B cell (primary cell): Measurements from ENCODE around the gene BHLHA15. TPM values are rescaled to one million over a fixed set of nuclear protein-coding genes. Genes with fewer than 3 reads are reported as not detected.

Experiments used
- ATAC-seq: fragments of 200-7000 bp; cut with Tn5 transposase; one replicate; pipeline ENCODE4 v1.10.0; 2021; ENCODE audit warnings: low read depth, mild to moderate bottlenecking, moderate number of reproducible peaks, moderate library complexity
- CTCF ChIA-PET: fragments of 350-600 bp; sonication (Branson Sonifier 250); formaldehyde crosslinking; loops from one replicate; lab custom pipeline; 2021; ENCODE audit warnings: antibody characterized with exemption, inconsistent platforms; lab: Charles Lee
- POLR2A ChIA-PET: fragments of 350-600 bp; sonication (Branson Sonifier 250); formaldehyde crosslinking; loops from one replicate; lab custom pipeline; 2021; ENCODE audit warnings: antibody characterized with exemption; lab: Charles Lee
- DNase-seq: peaks from one replicate; pipeline ENCODE4 v3.0.0; 2013
- H2AFZ ChIP-seq: 2 replicates; pipeline ENCODE4 v1.6.1; 2012; ENCODE audit warnings: mild to moderate bottlenecking, low read depth, low read length; ENCODE audit not compliant: insufficient read depth, poor library complexity, severe bottlenecking
- H3K27ac ChIP-seq, 2 donors: 1 replicate in 1 of 2; 2 replicates in 1 of 2; pipeline ENCODE4 v1.5.1; 2012 to 2013; ENCODE audit warnings: low read length in 2 of 2, mild to moderate bottlenecking in 2 of 2, moderate library complexity in 1 of 2
- H3K27me3 ChIP-seq, 4 experiments: fragments of 200-600 bp in 1 of 4; sonication (generic) in 1 of 4; replicated peaks in 1 of 4; 1 replicate in 2 of 4; 2 replicates in 2 of 4; pipeline versions ENCODE4 v1.6.1 to v1.7.0; 2013 to 2016; ENCODE audit warnings: low read length in 3 of 4, mild to moderate bottlenecking in 2 of 4, mixed read lengths in 1 of 4, moderate library complexity in 1 of 4; ENCODE audit not compliant: insufficient read depth in 4 of 4, control insufficient read depth in 3 of 4; ENCODE audit errors: control extremely low read depth in 1 of 4
- H3K36me3 ChIP-seq, 2 experiments: replicated peaks in 1 of 2; 1 replicate in 1 of 2; 2 replicates in 1 of 2; pipeline versions ENCODE4 v1.6.1 to v1.7.1; 2013; ENCODE audit warnings: low read length in 1 of 2; ENCODE audit not compliant: insufficient read depth in 2 of 2, control insufficient read depth in 1 of 2; ENCODE audit errors: control extremely low read depth in 1 of 2, extremely low read depth in 1 of 2
- H3K4me1 ChIP-seq, 2 donors: fragments of 200-600 bp in 1 of 2; sonication (generic) in 1 of 2; 1 replicate in 1 of 2; 2 replicates in 1 of 2; pipeline versions ENCODE4 v1.5.1 to v1.6.1; 2013 to 2017; ENCODE audit warnings: low read length in 2 of 2; ENCODE audit not compliant: control insufficient read depth in 2 of 2, insufficient read depth in 2 of 2
- H3K4me2 ChIP-seq: replicated peaks from 2 replicates; pipeline ENCODE3; 2012; ENCODE audit warnings: mild to moderate bottlenecking, low read depth, low read length; ENCODE audit not compliant: poor library complexity, severe bottlenecking
- H3K4me3 ChIP-seq, 5 experiments: fragments of 200-600 bp in 1 of 5; sonication (generic) in 1 of 5; 1 replicate in 3 of 5; 2 replicates in 2 of 5; pipeline versions ENCODE4 v1.5.1 to v1.7.0; 2011 to 2016; ENCODE audit warnings: low read length in 4 of 5, mild to moderate bottlenecking in 4 of 5, low read depth in 2 of 5, control low read depth in 1 of 5, moderate library complexity in 1 of 5; ENCODE audit not compliant: insufficient read depth in 1 of 5; ENCODE audit errors: control extremely low read depth in 1 of 5, extremely low read depth in 1 of 5
- H3K79me2 ChIP-seq: fragments of 200-600 bp; sonication (generic); one replicate; pipeline ENCODE4 v1.6.0; 2016; ENCODE audit warnings: low read length; ENCODE audit not compliant: control insufficient read depth, insufficient read depth
- H3K9ac ChIP-seq: fragments of 200-600 bp; sonication (generic); 2 replicates; pipeline ENCODE4 v1.6.1; 2017; ENCODE audit warnings: mild to moderate bottlenecking, low read length, moderate library complexity
- H3K9me3 ChIP-seq, 3 donors: one replicate each; pipeline versions ENCODE4 v1.6.1 to v1.7.1; 2013; ENCODE audit warnings: low read length in 2 of 3; ENCODE audit not compliant: control insufficient read depth in 2 of 3, insufficient read depth in 1 of 3; ENCODE audit errors: control extremely low read depth in 1 of 3
- H4K20me1 ChIP-seq: 2 replicates; pipeline ENCODE4 v1.6.0; 2012; ENCODE audit warnings: mild to moderate bottlenecking, low read length; ENCODE audit not compliant: insufficient read depth, control insufficient read depth, poor library complexity, severe bottlenecking
- H3K27ac Mint-ChIP-seq: one replicate; pipeline ENCODE4 v1.8.0; 2021; ENCODE audit warnings: mixed read lengths
- H3K27me3 Mint-ChIP-seq: one replicate; pipeline ENCODE4 v1.8.0; 2021; ENCODE audit warnings: mixed read lengths
- H3K4me1 Mint-ChIP-seq: one replicate; pipeline ENCODE4 v1.8.0; 2021; ENCODE audit warnings: mixed read lengths
- H3K4me3 Mint-ChIP-seq: one replicate; pipeline ENCODE4 v1.8.0; 2021; ENCODE audit warnings: mixed read lengths
- H3K9me3 Mint-ChIP-seq: one replicate; pipeline ENCODE4 v1.8.0; 2022; ENCODE audit warnings: mixed read lengths; ENCODE audit not compliant: insufficient read depth
- EZH2 ChIP-seq: IDR thresholded peaks from 2 replicates; pipeline ENCODE4 v1.6.1; 2012; ENCODE audit warnings: borderline replicate concordance, low read depth, mild to moderate bottlenecking, moderate library complexity, low read length; ENCODE audit not compliant: insufficient read depth, poor library complexity, severe bottlenecking
- WGBS: methylation state at CpG from one replicate; pipeline ENCODE4 v1.1.5; 2013; ENCODE audit warnings: missing lambda C conversion rate; ENCODE audit not compliant: insufficient coverage; 5-methylcytosine and 5-hydroxymethylcytosine counted together
- intact Hi-C: fragments of 100-400 bp; cut with micrococcal nuclease; formaldehyde crosslinking; loops from one replicate; pipeline ENCODE4 v1.10.0; 2022
- polyA plus RNA-seq: library from polyadenylated mRNA; depleted of rRNA; stranded (reverse); fragments of >200 nt; gene quantifications from 2 replicates; pipeline ENCODE4 v1.2.3, GENCODE V29; 2012
- total RNA-seq, 2 donors: library from RNA; stranded (reverse); fragments of 120-200 nt in 1 of 2; gene quantifications; 1 replicate in 1 of 2; 2 replicates in 1 of 2; pipeline versions ENCODE4 v1.2.3 to v1.2.4, GENCODE V29; 2013 to 2022
- TF ChIP-seq, protein P1 (sequence below): fragments of 200-600 bp; IDR thresholded peaks from one replicate; pipeline ENCODE4 v1.8.0; 2022; ENCODE audit warnings: antibody characterized with exemption, mild to moderate bottlenecking

Gene BHLHA15
- total and polyA plus RNA-seq, 2 donors (not counting 1 experiment from before 2014, with no cell fraction given) = 0.74 to 2.2 TPM

DNA sequence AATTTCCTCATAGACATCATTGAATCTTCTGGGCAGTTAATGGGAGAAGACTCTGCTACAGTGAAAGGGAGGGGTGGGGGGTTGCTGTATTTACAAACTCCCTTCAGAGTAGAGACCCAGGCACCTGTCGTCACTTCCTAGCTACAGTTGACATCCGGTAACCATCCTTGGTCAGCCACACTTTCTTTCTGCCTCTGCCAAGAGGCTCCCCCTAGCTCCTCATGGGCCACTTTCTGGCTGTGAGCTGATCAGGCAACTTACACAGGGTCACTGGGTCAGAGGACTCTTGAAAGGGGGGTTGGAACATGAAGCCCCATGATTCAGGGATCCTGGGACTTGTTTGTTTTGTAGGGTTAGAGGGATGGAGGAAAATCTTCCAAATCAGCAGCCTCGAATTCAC is 39.5 kb downstream of the BHLHA15 start:
- POLR2A ChIA-PET = interaction anchor here (0.6 kb wide), 1 partner anchor 145 kb away, joined by 5 read pairs; no protein-coding TSS in a partner anchor
- Mint-ChIP-seq H3K27me3 (no peaks in the 10 kb centered on the region), H3K4me1 (peaks cover 34% of the 10 kb centered on the region), H3K4me3 (peak overlapping the region; percentile 98), H3K27ac (peak overlapping the region; percentile 90), H3K9me3 (no peaks in the 10 kb centered on the region)
- peaks cover 0 to 24% of the 10 kb centered on the region in 2 experiments for H3K36me3 ChIP-seq
- ATAC-seq = no peak
- intact Hi-C loops = loop anchor here (1.0 to 10.0 kb wide), 6 partner anchors 9 to 1136 kb away; partner anchors contain the start of genes SDHAF3 and TRRAP
- peak overlapping the region; percentile 68 to 71 for H3K27ac ChIP-seq
- TF ChIP-seq, protein P1, sequence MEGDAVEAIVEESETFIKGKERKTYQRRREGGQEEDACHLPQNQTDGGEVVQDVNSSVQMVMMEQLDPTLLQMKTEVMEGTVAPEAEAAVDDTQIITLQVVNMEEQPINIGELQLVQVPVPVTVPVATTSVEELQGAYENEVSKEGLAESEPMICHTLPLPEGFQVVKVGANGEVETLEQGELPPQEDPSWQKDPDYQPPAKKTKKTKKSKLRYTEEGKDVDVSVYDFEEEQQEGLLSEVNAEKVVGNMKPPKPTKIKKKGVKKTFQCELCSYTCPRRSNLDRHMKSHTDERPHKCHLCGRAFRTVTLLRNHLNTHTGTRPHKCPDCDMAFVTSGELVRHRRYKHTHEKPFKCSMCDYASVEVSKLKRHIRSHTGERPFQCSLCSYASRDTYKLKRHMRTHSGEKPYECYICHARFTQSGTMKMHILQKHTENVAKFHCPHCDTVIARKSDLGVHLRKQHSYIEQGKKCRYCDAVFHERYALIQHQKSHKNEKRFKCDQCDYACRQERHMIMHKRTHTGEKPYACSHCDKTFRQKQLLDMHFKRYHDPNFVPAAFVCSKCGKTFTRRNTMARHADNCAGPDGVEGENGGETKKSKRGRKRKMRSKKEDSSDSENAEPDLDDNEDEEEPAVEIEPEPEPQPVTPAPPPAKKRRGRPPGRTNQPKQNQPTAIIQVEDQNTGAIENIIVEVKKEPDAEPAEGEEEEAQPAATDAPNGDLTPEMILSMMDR = no peak
- TF ChIP-seq EZH2 = no peak
- H4K20me1 ChIP-seq = peaks cover 28% of the 10 kb centered on the region
- CTCF ChIA-PET = interaction anchor here (0.7 to 4.6 kb wide), 4 partner anchors 51 to 180 kb away, joined by 3 to 17 read pairs (median 4); no protein-coding TSS in a partner anchor
- H3K4me1 ChIP-seq = peaks cover 22 to 40% of the 10 kb centered on the region in 2 donors
- WGBS = 64% methylated on average over 2 of the region's 3 CpGs
- DNase-seq = peak; percentile 45
- peak overlapping the region; percentile 82 for H3K9ac ChIP-seq
- peak overlapping the region; percentile 93 for H2AFZ ChIP-seq
- peaks cover 60% of the 10 kb centered on the region for H3K79me2 ChIP-seq
- peak overlapping the region; percentile 94 for H3K4me2 ChIP-seq
- no peaks in the 10 kb centered on the region for H3K9me3 ChIP-seq
- H3K27me3 ChIP-seq = no peaks in the 10 kb centered on the region
- peak overlapping the region in 4 of 5 experiments; percentile 78 to 95 (median 86) for H3K4me3 ChIP-seq

DNA sequence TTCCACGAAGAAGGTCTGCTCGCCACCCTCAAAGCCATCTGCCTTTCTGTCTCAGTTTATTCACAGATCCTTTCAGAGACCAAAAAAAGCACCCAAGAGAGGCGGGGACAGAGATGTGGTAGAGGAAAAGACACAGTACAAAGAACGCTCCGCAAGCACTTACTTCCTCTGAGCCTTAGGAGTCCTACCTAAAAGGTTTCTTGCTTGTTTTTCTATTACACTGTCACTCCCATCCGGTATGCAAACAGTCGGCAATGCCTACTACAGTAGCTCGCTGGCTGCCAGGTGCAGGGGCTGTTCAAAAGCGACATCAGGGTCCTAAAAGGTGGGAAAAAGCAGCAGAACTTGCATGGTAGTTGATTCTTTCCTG is 40.0 kb downstream of the BHLHA15 start:
- peaks cover 22 to 40% of the 10 kb centered on the region in 2 donors for H3K4me1 ChIP-seq
- H3K36me3 ChIP-seq = peaks cover 0 to 22% of the 10 kb centered on the region in 2 experiments
- 0% methylated on average over 7 of the region's 9 CpGs for WGBS
- no peaks in the 10 kb centered on the region for H3K9me3 Mint-ChIP-seq
- no peak for TF ChIP-seq EZH2
- TF ChIP-seq, protein P1 = no peak
- peaks cover 28% of the 10 kb centered on the region for H4K20me1 ChIP-seq
- no peaks in the 10 kb centered on the region for H3K27me3 ChIP-seq
- H3K4me1 Mint-ChIP-seq = peaks cover 34% of the 10 kb centered on the region
- H3K27ac Mint-ChIP-seq = peak overlapping the region; percentile 90
- H2AFZ ChIP-seq = peak overlapping the region; percentile 93
- H3K79me2 ChIP-seq = peaks cover 57% of the 10 kb centered on the region
- H3K4me2 ChIP-seq = peak overlapping the region; percentile 94
- ChIA-PET CTCF (interaction anchor here (1.6 to 4.6 kb wide), 2 partner anchors 82 to 145 kb away, joined by 6 to 17 read pairs; no protein-coding TSS in a partner anchor), POLR2A (interaction anchor here (0.6 to 2.3 kb wide), 2 partner anchors 29 to 145 kb away, joined by 5 to 8 read pairs; partner anchors contain the start of gene BRI3)
- H3K27ac ChIP-seq = peak overlapping the region; percentile 68 to 71
- peak overlapping the region; percentile 98 for H3K4me3 Mint-ChIP-seq
- DNase-seq (peak; percentile 72), ATAC-seq (peak; percentile 35)
- H3K27me3 Mint-ChIP-seq = no peaks in the 10 kb centered on the region
- intact Hi-C loops = loop anchor here (1.0 to 10.0 kb wide), 6 partner anchors 10 to 1136 kb away; partner anchors contain the start of genes SDHAF3 and TRRAP
- H3K9me3 ChIP-seq = no peaks in the 10 kb centered on the region
- peak overlapping the region; percentile 78 to 95 (median 83) for H3K4me3 ChIP-seq
- peak overlapping the region; percentile 82 for H3K9ac ChIP-seq
